ENCODE measurements around the gene STOML3.

DNA sequence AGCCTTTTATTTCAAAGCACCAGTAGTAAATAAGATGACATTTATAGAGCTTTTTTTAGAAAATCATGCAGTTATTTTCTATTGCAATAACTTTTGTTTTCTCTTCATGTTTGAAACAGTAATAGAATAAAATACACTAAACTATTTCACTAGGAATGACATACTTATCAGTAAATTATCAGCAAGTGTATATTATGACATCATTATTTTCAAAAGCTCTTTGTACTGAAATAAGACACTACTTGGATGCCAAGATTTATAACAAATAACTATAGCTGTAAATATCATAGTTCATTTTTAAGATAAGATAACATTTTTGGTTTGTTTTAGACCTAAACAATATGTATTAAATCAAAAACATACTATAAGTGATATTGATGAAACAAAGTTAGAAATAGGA is 56.8 kb downstream of the STOML3 start:
- TF ChIP-seq, protein P1, sequence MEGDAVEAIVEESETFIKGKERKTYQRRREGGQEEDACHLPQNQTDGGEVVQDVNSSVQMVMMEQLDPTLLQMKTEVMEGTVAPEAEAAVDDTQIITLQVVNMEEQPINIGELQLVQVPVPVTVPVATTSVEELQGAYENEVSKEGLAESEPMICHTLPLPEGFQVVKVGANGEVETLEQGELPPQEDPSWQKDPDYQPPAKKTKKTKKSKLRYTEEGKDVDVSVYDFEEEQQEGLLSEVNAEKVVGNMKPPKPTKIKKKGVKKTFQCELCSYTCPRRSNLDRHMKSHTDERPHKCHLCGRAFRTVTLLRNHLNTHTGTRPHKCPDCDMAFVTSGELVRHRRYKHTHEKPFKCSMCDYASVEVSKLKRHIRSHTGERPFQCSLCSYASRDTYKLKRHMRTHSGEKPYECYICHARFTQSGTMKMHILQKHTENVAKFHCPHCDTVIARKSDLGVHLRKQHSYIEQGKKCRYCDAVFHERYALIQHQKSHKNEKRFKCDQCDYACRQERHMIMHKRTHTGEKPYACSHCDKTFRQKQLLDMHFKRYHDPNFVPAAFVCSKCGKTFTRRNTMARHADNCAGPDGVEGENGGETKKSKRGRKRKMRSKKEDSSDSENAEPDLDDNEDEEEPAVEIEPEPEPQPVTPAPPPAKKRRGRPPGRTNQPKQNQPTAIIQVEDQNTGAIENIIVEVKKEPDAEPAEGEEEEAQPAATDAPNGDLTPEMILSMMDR (IDR thresholded peaks at IDR 0.05; ENCODE audit: low read depth, low read length): no peak
- TF ChIP-seq EZH2phosphoT487 (IDR thresholded peaks at IDR 0.05; ENCODE audit: low read depth): no peak
